Measurements from ENCODE around the gene SNRK.

SNRK gene

DNA sequence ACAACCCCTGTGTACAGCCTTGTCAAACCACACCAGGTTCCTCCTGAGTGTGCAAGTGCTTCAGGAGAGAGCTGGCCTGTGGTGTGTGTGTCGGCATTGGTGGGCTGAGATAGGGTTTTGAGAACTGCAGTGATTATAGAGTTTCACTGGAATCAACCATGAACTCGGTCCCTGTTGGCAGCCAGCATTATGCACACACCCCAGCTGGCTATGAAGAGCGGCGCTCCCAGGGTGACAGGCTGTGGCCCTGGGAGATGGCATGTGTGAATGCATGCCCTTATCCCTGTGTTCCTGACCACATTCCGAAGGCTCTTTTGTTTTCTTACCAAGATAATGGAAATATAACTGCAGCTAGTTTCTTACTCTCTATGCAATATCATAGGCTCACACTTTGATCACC, 101.8 kb downstream of the SNRK start:
- H3K36me3 ChIP-seq (ENCODE audit: control insufficient read depth in 2 of 2, insufficient read depth in 1 of 2, low read length in 2 of 2) = no peaks in the 10 kb centered on the region
- no peak overlapping the region for H3K27ac ChIP-seq (ENCODE audit: extremely low read depth, low read depth, low read length)
- POLR2A ChIA-PET = no interaction called here
- TF ChIP-seq ZNF324 (tag by site-specific recombination; IDR thresholded peaks at IDR 0.05) = no peak
- TF ChIP-seq ZEB2 (tag by site-specific recombination; IDR thresholded peaks at IDR 0.05) = no peak
- no peak overlapping the region for H3K4me3 ChIP-seq (ENCODE audit: low read depth, low read length)
- H3K4me1 ChIP-seq (ENCODE audit: control insufficient read depth, insufficient read depth, low read length) = no peaks in the 10 kb centered on the region
- CTCF ChIA-PET = no interaction called here
- H3K9me3 ChIP-seq (ENCODE audit: control insufficient read depth, insufficient read depth, low read depth, low read length) = no peaks in the 10 kb centered on the region

DNA sequence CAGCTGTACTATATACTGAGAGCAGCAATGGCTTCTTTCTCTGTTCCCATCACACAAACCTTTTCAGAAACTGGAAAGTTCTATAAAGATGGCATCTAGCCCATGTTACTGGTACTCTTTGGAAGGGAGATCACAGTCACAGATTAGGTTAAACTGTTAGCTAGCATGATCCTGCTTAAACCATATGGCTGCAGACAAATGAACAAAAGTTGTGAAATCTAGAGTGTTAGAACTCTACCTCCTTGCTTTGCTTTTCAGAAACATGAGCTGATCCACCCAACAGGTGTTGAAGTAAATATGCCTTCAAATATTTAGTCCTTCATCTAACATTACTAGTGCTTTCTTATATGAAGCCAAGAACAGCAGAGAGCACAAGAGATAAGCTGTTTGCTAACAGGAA, 102.6 kb downstream of the SNRK start:
- CTCF ChIA-PET = interaction anchor here (0.6 to 0.9 kb wide), 2 partner anchors 427 to 853 kb away, joined by 3 to 4 read pairs; no protein-coding TSS in a partner anchor
- TF ChIP-seq ZNF350 (tag by site-specific recombination; IDR thresholded peaks at IDR 0.05) (no peak), HOXA7 (CRISPR knock-in tag; IDR thresholded peaks at IDR 0.05; ENCODE audit: borderline replicate concordance) (no peak), ZNF707 (tag by site-specific recombination; IDR thresholded peaks at IDR 0.05) (no peak), ZBTB8A (tag by site-specific recombination; IDR thresholded peaks at IDR 0.05) (no peak), OSR2 (tag by site-specific recombination; IDR thresholded peaks at IDR 0.05) (no peak), ZNF701 (tag by site-specific recombination; IDR thresholded peaks at IDR 0.05) (no peak), GFI1B (tag by site-specific recombination; IDR thresholded peaks at IDR 0.05) (no peak), SCRT2 (tag by site-specific recombination; IDR thresholded peaks at IDR 0.05) (no peak), ZNF76 (tag by site-specific recombination; IDR thresholded peaks at IDR 0.05; ENCODE audit: borderline replicate concordance, low read depth) (no peak), SALL2 (tag by site-specific recombination; IDR thresholded peaks at IDR 0.05; ENCODE audit: borderline replicate concordance) (no peak), ZNF514 (tag by site-specific recombination; IDR thresholded peaks at IDR 0.05) (no peak), ZNF791 (tag by site-specific recombination; IDR thresholded peaks at IDR 0.05) (no peak), ZNF341 (tag by site-specific recombination; IDR thresholded peaks at IDR 0.05; ENCODE audit: low read depth) (no peak)
- TF ChIP-seq, protein P1, sequence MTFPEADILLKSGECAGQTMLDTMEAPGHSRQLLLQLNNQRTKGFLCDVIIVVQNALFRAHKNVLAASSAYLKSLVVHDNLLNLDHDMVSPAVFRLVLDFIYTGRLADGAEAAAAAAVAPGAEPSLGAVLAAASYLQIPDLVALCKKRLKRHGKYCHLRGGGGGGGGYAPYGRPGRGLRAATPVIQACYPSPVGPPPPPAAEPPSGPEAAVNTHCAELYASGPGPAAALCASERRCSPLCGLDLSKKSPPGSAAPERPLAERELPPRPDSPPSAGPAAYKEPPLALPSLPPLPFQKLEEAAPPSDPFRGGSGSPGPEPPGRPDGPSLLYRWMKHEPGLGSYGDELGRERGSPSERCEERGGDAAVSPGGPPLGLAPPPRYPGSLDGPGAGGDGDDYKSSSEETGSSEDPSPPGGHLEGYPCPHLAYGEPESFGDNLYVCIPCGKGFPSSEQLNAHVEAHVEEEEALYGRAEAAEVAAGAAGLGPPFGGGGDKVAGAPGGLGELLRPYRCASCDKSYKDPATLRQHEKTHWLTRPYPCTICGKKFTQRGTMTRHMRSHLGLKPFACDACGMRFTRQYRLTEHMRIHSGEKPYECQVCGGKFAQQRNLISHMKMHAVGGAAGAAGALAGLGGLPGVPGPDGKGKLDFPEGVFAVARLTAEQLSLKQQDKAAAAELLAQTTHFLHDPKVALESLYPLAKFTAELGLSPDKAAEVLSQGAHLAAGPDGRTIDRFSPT (tag by site-specific recombination; IDR thresholded peaks at IDR 0.05) = no peak
- TF ChIP-seq, protein P2, sequence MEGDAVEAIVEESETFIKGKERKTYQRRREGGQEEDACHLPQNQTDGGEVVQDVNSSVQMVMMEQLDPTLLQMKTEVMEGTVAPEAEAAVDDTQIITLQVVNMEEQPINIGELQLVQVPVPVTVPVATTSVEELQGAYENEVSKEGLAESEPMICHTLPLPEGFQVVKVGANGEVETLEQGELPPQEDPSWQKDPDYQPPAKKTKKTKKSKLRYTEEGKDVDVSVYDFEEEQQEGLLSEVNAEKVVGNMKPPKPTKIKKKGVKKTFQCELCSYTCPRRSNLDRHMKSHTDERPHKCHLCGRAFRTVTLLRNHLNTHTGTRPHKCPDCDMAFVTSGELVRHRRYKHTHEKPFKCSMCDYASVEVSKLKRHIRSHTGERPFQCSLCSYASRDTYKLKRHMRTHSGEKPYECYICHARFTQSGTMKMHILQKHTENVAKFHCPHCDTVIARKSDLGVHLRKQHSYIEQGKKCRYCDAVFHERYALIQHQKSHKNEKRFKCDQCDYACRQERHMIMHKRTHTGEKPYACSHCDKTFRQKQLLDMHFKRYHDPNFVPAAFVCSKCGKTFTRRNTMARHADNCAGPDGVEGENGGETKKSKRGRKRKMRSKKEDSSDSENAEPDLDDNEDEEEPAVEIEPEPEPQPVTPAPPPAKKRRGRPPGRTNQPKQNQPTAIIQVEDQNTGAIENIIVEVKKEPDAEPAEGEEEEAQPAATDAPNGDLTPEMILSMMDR (tag by site-specific recombination; IDR thresholded peaks at IDR 0.05) = no peak
- H3K27ac ChIP-seq (ENCODE audit: extremely low read depth, low read depth, low read length) = no peak overlapping the region

DNA sequence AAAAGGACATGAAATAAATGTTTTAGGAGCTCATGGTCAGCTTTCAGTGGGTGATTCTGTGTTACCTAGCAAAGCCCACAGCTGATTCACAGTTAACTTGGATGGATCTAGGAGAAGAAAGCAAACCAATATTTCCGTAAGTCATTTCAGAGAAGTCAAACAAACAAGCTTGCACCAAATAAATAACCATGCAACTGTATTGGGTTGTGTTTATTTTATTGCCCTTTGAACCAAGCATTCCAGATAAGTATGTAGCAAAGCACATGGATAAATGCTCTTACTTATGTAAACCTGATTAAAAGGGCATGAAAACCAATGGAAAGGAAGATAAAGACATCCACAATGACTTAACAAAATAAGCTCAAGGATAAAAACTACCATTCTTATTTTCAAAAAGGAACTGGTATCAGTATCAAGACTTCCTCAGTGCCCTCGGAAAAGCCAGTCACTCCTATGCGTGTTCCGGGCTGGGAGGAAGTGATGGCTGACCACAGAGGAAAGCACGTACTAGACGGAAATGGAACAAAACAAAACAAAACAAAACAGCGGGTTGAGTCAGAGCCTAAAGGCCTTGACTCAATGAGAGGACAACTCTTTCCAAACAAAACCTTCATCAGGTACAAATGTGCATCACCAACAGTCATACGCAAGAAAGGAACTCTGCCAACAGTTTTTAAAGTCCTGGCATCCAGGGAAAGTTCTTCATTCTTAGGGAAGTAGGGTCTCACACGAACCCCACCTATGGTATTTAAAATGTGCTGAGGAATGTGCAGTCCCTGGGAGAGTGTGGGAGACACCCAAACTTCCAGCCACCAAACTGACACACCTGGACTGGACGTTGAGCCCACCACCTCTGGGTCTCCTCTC, 103.3 kb downstream of the SNRK start:
- no peaks in the 10 kb centered on the region for H3K4me1 ChIP-seq (ENCODE audit: control insufficient read depth, insufficient read depth, low read length)
- H3K27ac ChIP-seq (ENCODE audit: extremely low read depth, low read depth, low read length) = no peak overlapping the region
- POLR2A ChIA-PET = no interaction called here
- H3K36me3 ChIP-seq (ENCODE audit: control insufficient read depth in 2 of 2, insufficient read depth in 1 of 2, low read length in 2 of 2) = no peaks in the 10 kb centered on the region
- no peaks in the 10 kb centered on the region for H3K9me3 ChIP-seq (ENCODE audit: control insufficient read depth, insufficient read depth, low read depth, low read length)
- CTCF ChIA-PET = interaction anchor here (0.6 to 0.9 kb wide), 2 partner anchors 428 to 853 kb away, joined by 3 to 4 read pairs; no protein-coding TSS in a partner anchor
- no peak overlapping the region for H3K4me3 ChIP-seq (ENCODE audit: low read depth, low read length)
- no peak for TF ChIP-seq ZNF121 (tag by site-specific recombination; IDR thresholded peaks at IDR 0.05)
- TF ChIP-seq, protein P3, sequence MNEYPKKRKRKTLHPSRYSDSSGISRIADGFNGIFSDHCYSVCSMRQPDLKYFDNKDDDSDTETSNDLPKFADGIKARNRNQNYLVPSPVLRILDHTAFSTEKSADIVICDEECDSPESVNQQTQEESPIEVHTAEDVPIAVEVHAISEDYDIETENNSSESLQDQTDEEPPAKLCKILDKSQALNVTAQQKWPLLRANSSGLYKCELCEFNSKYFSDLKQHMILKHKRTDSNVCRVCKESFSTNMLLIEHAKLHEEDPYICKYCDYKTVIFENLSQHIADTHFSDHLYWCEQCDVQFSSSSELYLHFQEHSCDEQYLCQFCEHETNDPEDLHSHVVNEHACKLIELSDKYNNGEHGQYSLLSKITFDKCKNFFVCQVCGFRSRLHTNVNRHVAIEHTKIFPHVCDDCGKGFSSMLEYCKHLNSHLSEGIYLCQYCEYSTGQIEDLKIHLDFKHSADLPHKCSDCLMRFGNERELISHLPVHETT (tag by site-specific recombination; IDR thresholded peaks at IDR 0.05) = no peak
- no peak for TF ChIP-seq HOXD13 (CRISPR knock-in tag; IDR thresholded peaks at IDR 0.05; ENCODE audit: borderline replicate concordance)
- no peak for TF ChIP-seq ZNF776 (tag by site-specific recombination; IDR thresholded peaks at IDR 0.05; ENCODE audit: borderline replicate concordance)
- TF ChIP-seq, protein P4, sequence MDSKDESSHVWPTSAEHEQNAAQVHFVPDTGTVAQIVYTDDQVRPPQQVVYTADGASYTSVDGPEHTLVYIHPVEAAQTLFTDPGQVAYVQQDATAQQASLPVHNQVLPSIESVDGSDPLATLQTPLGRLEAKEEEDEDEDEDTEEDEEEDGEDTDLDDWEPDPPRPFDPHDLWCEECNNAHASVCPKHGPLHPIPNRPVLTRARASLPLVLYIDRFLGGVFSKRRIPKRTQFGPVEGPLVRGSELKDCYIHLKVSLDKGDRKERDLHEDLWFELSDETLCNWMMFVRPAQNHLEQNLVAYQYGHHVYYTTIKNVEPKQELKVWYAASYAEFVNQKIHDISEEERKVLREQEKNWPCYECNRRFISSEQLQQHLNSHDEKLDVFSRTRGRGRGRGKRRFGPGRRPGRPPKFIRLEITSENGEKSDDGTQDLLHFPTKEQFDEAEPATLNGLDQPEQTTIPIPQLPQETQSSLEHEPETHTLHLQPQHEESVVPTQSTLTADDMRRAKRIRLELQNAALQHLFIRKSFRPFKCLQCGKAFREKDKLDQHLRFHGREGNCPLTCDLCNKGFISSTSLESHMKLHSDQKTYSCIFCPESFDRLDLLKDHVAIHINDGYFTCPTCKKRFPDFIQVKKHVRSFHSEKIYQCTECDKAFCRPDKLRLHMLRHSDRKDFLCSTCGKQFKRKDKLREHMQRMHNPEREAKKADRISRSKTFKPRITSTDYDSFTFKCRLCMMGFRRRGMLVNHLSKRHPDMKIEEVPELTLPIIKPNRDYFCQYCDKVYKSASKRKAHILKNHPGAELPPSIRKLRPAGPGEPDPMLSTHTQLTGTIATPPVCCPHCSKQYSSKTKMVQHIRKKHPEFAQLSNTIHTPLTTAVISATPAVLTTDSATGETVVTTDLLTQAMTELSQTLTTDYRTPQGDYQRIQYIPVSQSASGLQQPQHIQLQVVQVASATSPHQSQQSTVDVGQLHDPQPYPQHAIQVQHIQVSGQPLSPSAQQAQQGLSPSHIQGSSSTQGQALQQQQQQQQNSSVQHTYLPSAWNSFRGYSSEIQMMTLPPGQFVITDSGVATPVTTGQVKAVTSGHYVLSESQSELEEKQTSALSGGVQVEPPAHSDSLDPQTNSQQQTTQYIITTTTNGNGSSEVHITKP (tag by site-specific recombination; IDR thresholded peaks at IDR 0.05) = no peak
- no peak for TF ChIP-seq ZNF223 (tag by site-specific recombination; IDR thresholded peaks at IDR 0.05)

More for the DNA sequence above, 102.6 kb downstream of the SNRK start:
- Histone ChIP-seq H3K9me3 (ENCODE audit: control insufficient read depth, insufficient read depth, low read depth, low read length) (no peaks in the 10 kb centered on the region), H3K4me3 (ENCODE audit: low read depth, low read length) (no peak overlapping the region), H3K4me1 (ENCODE audit: control insufficient read depth, insufficient read depth, low read length) (no peaks in the 10 kb centered on the region), H3K36me3 (ENCODE audit: control insufficient read depth in 2 of 2, insufficient read depth in 1 of 2, low read length in 2 of 2) (no peaks in the 10 kb centered on the region)
- POLR2A ChIA-PET = no interaction called here

Data from HEK293 (cell line).